HG02938 (cell line): ENCODE data around the gene MOB4.
"Not testable (repeated sequence)": the region's sequence is repeated elsewhere in the genome, so short reads cannot be mapped to it uniquely, and the experiment has no call there.

Experiments used
- ATAC-seq: cut with Tn5 transposase; IDR thresholded peaks from one replicate; pipeline ENCODE4 v1.9.1; 2021; ENCODE audit warnings: mild to moderate bottlenecking, moderate library complexity; ENCODE audit not compliant: unreplicated experiment

Gene MOB4

DNA sequence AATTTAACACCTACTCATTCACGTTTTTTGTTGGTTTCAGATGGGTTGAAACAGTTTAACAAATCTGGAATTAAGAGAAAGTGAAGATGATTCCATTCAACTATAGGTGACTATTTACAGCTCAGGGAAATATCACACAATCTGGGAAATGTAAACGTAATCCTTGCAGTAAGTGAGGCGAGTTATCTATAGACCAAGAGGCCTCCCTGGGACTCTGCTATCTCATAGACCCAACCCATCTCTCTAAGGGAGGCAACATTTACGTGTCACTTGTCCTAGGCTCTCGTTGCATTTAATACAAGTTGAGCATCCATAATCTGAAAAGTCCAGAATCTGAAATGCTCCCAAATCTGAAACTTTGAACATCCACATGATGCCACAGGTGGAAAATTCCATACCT, 2.0 kb upstream of the MOB4 start:
- no peak for ATAC-seq

DNA sequence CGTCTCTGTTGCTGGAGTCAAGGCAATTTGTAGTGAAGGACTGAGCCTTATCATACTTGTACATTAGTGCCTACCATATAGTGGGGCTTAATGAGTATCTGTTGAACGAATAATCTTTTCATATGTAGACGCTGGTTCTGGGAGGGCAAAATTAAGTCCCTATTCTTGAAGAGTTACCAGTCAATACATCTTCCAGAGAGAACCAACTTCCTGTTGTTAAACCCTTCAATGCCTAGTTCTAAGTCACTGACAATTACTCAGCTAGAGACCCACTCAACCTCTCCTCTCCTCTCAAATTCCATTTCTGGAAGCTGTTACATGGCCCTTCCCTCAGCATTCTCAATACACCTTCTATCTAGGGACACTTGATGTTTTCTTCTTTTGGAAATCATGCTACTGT, 1.1 kb upstream of the MOB4 start:
- no peak for ATAC-seq

DNA sequence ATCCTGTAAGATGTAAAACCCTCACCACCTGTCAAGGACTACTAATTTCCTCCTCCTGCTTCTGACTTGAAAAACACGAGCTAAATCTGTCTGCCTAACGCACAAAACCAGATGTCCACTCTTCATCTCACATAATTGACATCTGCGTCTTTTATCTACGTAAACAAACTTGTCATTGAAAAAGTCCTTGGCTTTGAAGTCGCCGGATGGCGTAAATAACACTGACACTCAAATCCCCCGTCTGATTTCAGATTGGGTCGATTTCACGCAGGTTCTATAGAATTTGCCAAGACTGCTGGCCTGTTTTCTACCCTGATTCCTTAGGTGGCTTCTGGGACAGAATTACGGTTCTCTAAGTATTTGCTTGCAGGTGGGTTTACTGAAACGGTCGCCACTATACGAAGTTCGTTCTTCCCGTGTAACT, 539 bp upstream of the MOB4 start:
- peak; percentile 11 for ATAC-seq

DNA sequence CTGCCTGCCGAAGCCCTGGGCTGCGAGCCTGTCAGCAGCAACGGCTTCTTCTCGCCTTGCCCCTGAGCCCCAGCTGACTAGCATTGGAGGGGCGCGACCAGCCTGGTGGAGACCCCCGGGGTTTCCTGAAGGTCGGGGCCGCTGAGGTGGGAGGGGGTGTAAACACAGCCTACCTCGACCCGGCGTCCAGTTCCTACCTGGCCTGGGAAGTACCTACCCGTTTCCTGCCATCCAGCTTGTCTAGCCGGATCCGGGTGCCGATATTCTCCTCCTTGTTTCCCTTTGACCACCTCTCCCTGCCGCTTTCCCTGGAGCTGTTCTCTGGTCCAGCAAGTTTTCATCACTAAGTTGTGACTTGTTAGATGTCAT, 511 bp downstream of the MOB4 start:
- peak; percentile 16 for ATAC-seq

DNA sequence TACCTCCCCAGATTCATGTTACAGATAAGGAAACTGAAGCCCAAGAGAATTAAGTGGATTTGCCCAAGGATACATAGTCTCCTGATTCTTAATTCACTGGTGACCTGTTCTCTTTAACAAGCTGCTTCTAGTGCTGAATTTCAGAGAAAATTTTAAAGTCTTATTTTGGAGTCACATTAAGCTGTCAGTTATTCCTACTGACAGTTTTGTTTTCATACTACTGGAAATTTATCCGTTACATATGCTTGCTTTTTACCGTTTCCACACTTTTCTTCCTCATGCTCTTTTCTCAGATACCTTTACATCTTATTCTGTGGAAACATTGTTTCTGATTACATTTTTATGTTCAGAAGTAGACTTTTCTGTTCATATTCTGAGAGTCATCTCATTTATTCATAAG, 1.3 kb downstream of the MOB4 start:
- no peak for ATAC-seq

DNA sequence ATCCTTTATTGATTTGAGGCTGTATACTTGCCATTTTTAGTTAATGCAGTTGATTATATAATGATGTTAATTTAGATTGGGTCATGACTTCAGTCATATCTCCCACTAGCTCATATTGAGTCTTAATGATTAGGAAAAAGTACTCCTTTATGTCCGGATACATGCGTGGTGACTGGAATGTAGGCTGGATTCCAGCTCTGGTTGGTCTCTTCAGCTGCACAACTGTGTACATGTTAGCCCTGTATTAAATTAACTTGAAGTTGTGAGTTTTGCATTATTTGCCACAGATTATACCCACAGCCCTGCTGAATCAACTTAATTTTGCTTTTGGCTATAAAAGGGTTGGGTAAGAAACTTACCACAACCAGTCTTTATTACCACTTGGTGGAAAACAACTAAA, 22.5 kb downstream of the MOB4 start:
- ATAC-seq, result no peak

DNA sequence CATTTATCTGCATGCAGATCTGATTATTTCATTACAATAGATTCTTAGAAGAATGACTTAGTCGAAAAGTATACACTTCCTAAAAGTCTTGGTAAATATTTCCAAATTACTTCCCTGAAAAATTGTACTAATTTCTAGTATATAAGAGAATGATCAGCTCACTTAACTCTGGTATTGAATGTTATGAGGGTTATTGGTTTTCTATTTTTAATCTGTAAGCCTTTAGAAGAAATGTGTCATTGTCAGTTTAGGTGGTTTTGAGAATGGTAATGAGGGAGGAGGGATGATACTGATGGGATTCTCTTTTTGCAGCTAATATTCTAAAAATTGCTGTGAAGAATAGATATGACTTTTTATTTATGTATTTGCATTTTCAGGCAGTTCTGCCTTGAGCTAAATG, 23.9 kb downstream of the MOB4 start:
- ATAC-seq, result no peak

DNA sequence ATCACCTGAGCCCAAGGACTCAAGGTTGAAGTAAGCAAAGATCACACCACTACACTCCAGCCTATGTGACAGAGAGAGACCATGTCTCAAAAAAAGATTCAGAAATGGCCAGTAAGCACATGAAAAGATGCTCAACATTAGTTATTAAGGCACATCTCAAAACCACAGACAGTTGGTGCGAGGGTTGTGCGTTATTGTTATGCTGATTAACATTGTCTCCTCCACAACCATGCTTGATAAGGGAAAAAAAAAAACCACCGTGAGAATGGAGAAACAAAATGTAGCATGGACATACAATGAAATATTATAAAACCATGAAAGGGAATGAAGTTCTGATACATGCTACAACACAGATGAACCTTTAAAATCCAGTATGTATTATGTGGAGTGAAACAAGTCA, 27.3 kb downstream of the MOB4 start:
- ATAC-seq, result no peak

DNA sequence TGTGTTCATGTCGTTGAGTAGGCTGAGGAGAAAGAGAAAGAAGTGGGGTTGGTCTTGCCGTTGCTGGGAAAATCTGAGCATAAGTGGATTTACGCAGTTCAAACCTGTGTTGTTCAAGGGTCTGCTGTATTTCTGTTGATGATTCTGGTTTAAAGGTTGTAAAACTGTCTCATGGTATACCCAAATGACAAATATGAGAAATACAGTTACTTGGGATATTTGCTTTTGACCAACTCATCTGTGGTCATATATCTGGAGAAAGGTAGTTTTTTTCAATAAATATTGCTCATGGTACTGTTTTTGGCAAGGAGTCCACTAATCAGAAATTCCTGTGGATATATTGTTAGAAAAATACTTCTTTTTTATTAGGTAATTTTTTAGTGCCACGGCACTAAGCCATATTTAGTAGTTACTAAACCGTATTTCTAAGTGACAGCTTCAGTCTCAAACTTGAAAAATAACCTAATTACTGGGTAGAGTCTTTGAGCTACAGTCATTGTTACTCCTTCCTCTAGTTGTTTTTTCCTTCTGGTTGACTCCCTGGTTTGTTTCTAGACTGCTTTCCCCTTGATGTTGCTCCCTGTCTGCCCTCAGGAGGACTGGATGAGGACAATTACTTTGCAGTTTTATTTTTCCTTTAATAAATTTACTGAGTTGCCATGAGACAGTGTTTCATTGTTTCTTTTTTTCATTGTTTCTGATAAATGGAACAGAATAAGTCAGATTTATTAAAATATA, 31.5 kb downstream of the MOB4 start:
- no peak for ATAC-seq

DNA sequence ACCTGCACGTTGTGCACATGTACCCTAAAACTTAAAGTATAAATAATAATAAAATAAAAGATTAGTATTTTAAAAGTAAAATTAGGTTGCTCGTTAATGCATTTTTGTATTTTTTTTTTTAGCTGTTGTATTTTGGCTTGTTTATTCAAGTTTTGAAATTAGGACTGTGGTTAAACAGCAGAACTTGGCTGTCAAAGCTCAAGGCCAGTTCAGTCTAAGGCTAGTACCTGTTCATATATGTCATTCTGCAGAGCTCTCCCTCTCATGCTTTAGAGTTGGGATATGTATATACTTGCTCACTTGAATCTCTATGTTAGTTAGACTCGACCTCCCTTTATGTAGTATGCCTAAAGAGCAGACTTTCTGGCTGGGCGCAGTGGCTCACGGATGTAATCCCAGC, 32.7 kb downstream of the MOB4 start:
- ATAC-seq, result no peak

DNA sequence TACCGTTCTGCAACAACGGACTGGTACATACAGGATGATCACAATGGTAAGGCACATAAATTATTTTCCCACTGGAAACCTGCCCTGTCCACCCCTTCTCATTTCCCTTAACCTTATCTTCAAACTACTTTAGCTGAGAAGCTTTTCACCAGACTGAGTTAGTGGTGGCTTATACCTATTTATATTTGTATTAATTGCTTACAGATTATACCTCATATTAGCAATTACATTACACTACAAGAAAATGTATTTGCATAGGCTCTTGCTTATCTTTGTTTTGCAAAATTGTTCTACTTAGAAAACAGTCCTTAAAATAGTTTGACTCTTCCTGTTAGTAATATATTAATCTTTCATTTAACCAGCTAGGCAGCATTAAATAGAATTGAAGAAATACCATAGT, 35.4 kb downstream of the MOB4 start:
- not testable (repeated sequence) for ATAC-seq

DNA sequence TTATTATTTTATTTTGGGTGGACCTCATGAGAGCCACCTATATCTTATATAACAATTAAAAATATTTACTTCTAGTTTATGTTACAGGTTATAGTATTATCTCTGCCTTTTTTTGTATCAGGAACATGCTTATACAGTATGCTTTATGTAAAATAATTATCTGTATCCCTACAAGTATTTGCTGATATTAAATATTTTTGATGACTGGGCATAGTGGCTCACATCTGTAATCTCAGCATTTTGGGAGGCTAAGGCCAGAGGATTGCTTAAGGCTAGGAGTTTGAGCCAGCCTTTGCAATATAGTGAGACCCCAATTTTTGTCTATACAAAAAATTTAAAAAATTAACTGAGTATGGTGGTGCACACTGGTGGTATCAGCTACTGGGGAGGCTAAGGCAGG, 39.6 kb downstream of the MOB4 start:
- ATAC-seq, result no peak

DNA sequence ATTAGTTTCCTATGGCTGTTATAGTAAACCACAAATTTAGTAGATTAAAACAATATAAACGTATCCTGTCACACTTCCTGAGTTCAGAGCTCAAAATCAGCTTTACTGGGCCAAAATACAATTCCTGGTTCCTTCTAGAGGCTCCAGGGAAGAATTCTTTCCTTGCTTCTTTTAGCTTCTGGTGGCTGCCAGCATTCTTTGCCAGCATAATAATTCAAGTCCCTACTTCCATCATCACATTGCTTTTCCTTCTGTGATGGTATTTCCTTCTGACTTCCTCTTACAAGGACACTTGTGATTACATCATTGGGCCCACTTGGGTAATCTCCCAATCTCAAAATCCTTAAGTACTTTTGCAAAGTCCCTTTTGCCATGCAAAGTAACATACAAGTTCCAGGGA, 40.6 kb downstream of the MOB4 start:
- no peak for ATAC-seq

DNA sequence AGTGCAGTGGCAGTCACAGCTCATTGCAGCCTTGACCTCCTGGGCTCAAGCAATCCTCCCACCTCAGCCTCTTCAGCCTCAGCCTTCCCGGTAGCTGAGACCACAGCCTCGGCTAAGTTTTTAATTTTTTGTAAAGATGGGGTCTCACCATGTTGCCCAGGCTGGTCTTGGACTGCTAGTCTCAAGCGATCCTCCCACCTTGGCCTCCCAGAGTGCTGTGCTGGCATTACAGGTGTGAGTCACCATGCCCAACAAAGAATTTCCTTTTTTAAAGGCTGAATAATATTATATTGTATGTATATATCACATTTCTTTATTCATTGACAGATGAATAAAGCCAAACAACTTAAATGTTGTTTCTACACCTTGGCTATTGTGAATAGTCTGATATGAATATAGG, 42.5 kb downstream of the MOB4 start:
- no peak for ATAC-seq

DNA sequence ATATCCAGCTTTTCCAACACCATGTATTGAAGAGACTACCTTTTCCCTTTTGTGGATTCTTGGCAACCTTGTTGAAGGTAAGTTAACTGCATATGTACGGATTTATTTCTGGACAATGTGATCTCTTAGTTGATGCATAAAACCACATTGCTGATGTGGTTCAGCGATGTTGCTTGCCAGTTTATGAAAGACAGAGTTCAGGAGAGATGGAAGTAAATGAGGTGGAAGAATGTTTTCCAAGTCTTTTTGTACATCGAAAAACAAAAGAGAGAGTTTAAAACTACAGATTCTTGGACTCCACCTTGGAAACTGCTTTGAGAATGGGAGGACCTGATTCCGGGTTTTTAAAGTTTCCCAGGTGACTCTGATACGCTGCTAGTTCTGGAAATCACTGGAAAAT, 43.8 kb downstream of the MOB4 start:
- no peak for ATAC-seq

DNA sequence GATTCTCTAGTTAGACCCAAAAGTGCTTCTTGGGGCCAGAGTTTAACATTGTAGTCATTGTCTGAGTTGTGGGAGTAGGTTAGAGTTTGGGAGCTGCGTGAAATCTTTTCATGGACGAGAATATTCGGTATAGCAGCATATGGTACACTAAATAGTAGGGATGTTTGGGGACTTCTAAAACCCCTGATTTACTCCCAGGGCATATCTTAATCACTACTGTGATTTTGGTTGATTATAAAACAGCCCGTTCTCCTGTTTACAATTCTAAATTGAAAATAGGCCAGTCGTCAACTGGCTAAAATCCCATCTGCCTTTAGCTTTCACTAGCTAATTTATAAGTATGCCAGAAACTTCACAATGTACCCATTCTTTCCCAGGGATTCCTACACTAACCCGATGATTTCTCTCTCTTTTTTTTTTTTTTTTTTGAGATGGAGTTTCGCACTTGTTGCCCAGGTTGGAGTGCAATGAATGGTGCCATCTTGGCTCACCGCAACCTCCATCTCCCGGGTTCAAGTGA, 44.3 kb downstream of the MOB4 start:
- ATAC-seq, result no peak

DNA sequence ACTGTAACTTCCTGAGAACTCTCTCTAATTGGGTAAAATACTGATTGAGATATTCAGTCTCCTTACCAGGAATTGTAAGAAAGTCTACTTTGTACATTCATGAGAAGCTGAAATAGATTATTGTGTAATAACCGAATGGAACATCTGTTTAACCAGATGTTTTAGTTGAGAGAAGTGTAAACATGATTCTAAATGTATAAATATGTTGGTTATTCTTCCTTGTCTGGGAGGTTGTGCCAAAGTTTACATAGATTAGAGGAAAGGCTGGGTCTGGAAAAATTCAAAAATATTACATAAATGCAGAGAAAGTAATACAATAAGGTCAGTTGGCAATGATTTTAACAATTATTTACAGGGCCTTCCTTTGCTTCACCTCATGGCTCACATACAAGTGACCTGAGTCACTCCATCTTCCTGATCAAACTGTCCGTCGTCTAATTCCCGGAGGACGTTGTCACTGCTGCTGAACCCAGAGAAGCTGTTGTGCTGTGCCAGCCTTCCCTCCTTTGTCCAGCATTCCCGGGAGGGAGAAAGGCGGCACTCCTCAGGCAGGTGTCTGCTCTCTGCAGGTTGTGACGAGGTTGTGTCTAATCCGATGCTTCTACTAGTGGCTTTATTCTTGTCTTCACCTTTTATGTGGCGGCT, 55.9 kb downstream of the MOB4 start:
- ATAC-seq, result no peak

DNA sequence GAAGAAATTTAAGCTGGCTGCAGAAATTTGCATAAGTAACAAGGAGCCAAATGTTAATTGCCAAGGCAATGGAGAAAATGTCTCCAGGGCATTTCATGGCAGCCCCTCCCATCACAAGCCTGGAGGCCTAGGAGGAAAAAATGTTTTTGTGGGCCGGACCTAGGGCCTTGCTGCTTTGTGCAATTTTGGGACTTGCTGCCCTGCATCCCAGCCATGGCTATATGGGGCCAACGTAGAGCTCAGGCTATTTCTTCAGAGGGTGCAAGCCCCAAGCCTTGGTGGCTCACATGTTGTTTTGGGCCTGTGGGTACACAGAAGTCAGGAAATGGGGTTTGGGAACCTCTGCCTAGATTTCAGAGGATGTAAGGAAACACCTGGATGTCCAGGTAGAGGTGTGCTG, 57.7 kb downstream of the MOB4 start:
- no peak for ATAC-seq

DNA sequence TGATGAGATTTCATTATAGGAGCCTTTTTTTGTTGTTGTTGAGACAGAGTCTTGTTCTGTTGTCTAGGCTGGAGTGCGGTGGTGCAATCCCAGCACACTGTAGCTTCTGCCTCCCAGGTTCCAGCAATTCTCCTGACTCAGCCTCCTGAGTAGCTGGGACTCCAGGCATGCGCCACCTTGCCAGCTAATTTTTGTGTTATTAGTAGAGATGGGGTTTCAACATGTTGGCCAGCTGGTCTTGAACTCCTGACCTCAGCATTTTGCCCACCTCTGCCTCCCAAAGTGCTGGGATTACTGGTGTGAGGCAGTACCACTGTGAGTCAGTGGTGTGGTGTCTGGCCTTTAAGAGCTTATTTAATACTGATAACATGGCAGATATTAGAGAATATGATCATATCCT, 60.1 kb downstream of the MOB4 start:
- ATAC-seq, result no peak

DNA sequence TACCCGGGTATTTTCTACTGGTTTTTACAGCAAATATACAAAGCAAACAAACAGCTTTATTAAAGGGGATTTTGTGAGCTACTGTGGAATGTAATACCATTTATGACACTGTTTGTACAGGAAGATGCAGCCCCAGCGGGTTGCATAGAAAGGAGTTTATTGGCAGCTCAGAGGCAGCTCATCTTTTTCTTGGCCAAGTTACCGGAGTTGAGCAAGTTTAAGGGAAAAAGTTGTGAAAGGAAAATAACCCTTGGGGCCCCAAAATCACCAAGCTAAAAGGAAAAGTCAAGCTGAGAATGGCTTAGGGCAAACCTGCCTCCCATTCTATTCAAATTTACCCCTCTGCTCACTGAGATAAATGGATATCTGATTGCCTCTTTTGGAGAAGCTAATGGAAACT, 60.8 kb downstream of the MOB4 start:
- no peak for ATAC-seq

DNA sequence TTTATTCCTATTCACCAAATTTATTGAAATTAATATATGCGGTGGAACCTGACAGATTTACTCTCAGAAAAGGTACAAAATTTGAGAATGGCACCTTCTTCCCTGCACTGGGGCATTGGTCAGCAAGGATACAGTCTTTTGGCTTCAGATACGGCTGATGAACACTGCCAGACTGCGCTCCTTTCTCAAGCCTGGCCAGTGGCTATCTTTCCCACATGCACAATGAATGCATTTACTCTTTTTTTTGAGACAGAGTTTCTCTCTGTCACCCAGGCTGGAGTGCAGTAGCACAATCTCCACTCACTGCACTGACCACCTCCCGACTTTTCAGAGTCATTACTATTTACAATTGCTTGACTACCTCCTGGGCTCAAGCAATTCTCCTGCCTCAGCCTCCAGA, 61.6 kb downstream of the MOB4 start:
- ATAC-seq, result no peak

DNA sequence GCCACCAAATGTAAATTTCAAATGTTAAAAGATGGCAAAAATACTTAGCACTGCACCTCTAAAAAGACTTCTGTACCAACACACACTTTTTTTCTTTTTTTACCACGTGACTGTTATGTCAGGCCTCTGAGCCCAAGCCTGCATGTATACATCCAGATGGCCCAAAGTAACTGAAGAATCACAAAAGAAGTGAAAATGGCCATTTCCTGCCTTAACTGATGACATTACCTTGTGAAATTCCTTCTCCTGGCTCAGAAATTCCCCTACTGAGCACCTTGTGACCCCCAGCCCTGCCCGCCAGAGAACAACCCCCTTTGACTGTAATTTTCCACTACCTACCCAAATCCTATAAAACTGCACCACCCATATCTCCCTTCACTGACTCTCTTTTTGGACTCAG, 62.4 kb downstream of the MOB4 start:
- not testable (repeated sequence) for ATAC-seq

DNA sequence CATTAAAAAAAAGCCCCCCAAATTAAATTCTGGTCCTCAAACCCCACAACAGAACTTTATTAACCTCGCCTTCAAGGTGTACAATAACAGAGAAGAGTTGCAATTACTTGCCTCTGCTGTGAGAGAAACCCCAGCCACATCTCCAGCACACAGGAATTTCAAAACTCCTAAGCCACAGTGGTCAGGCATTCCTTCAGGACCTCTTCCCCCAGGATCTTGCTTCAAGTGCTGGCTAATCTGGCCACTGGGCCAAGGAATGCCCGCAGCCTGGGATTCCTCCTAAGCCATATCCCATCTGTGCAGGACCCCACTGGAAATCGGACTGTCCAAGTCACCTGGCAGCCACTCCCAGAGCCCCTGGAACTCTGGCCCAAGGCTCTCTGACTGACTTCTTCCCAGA, 64.3 kb downstream of the MOB4 start:
- ATAC-seq, result not testable (repeated sequence)
